Stomach (tissue), 4 donors: ENCODE data around the gene WWOX.

Experiments
- POLR2A ChIP-seq, 4 donors: fragments of 450-650 bp; IDR thresholded peaks; one replicate each; pipeline ENCODE4 v1.6.1; 2016; ENCODE audit warnings: antibody characterized with exemption in 4 of 4, control low read depth in 2 of 4, mild to moderate bottlenecking in 1 of 4, moderate library complexity in 1 of 4
- POLR2AphosphoS5 ChIP-seq, 3 donors: sonication (generic); formaldehyde crosslinking; IDR thresholded peaks; one replicate each; pipeline ENCODE4 v1.6.1; 2016; ENCODE audit warnings: antibody characterized with exemption in 3 of 3
- TF ChIP-seq, protein P1 (sequence below), 7 experiments: fragments of 450-650 bp in 4 of 7; fragments of 200-600 bp in 3 of 7; sonication (generic) in 3 of 7; IDR thresholded peaks; one replicate each; pipeline ENCODE4 v1.5.1; 2016 to 2019; ENCODE audit warnings: antibody characterized with exemption in 7 of 7, control low read depth in 2 of 7, mild to moderate bottlenecking in 1 of 7

DNA sequence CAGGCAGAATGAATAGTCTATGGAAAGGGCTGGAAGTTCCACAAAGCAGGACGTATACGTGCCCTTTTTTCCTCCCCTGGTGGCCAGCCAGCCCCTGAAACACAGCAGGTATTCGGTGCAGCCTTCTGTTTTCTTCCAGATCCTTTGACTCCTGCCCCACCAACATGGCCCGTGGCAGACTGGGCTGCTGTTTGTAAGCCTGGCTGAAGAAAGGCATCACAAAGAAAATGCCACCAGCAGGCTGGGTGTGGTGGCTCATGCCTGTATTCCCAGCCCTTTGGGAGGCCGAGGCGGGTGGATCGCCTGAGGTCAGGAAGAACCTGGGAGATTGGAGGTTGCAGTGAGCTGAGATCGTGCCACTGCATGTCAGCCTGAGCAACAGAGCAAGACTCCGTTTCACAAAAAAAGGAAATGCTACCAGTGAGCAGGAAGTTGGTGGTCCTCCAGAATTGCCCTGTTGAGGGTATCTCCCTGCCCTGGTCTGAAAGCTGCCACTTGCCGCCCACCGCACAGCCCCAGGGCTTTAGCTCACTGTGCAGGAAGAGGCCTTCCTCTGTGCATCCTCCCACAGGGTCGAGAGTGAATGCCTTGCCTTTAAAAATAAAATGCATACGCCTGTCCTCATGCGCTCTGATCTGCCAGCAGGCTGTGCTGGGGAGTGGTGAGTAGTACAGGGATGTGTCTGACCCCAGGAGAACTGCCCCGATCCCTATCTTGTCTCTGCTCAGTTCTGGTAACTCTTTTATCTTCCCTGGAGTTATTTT is 913.4 kb downstream of the WWOX start:
- TF ChIP-seq, protein P1, sequence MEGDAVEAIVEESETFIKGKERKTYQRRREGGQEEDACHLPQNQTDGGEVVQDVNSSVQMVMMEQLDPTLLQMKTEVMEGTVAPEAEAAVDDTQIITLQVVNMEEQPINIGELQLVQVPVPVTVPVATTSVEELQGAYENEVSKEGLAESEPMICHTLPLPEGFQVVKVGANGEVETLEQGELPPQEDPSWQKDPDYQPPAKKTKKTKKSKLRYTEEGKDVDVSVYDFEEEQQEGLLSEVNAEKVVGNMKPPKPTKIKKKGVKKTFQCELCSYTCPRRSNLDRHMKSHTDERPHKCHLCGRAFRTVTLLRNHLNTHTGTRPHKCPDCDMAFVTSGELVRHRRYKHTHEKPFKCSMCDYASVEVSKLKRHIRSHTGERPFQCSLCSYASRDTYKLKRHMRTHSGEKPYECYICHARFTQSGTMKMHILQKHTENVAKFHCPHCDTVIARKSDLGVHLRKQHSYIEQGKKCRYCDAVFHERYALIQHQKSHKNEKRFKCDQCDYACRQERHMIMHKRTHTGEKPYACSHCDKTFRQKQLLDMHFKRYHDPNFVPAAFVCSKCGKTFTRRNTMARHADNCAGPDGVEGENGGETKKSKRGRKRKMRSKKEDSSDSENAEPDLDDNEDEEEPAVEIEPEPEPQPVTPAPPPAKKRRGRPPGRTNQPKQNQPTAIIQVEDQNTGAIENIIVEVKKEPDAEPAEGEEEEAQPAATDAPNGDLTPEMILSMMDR (IDR thresholded peaks at IDR 0.05) = no peak
- TF ChIP-seq POLR2AphosphoS5 (IDR thresholded peaks at IDR 0.05) (no peak), POLR2A (IDR thresholded peaks at IDR 0.05) (no peak)
